Mucosa of descending colon (tissue), 3 donors: Measurements from ENCODE around the gene TPM2. TPM values are rescaled to one million over a fixed set of nuclear protein-coding genes. Genes with fewer than 3 reads are reported as not detected.

Experiments used
- ATAC-seq: fragments of 200-7000 bp; cut with Tn5 transposase; one replicate; pipeline ENCODE4 v1.9.1; 2020; ENCODE audit warnings: mild to moderate bottlenecking, moderate library complexity
- DNase-seq, 3 donors: peaks; one replicate each; pipeline ENCODE4 v3.0.0-alpha.2; 2020
- H3K36me3 ChIP-seq: fragments of 200-600 bp; one replicate; pipeline ENCODE4 v1.8.0; 2021; ENCODE audit warnings: low read depth, mild to moderate bottlenecking
- H3K4me1 ChIP-seq: fragments of 200-600 bp; one replicate; pipeline ENCODE4 v1.8.0; 2021; ENCODE audit warnings: low read depth, mild to moderate bottlenecking
- H3K4me3 ChIP-seq: fragments of 200-600 bp; one replicate; pipeline ENCODE4 v1.8.0; 2021; ENCODE audit warnings: mild to moderate bottlenecking
- H3K9me3 ChIP-seq: fragments of 200-600 bp; one replicate; pipeline ENCODE4 v1.8.0; 2021; ENCODE audit warnings: mild to moderate bottlenecking
- CTCF ChIP-seq: fragments of 200-600 bp; IDR thresholded peaks from one replicate; pipeline ENCODE4 v1.8.0; 2022; ENCODE audit warnings: antibody characterized with exemption, mild to moderate bottlenecking
- intact Hi-C, 2 donors: fragments of 100-400 bp; cut with DNase I in 1 of 2; cut with micrococcal nuclease in 1 of 2; formaldehyde crosslinking; loops; one replicate each; pipeline versions ENCODE4 v1.11.0 to v1.11.1; 2022; cut with DNase I, micrococcal nuclease
- long read RNA-seq, 2 donors: library from polyadenylated mRNA; unstranded; transcript quantifications; one replicate each; pipeline ENCODE4 v2.0.0, GENCODE V29; 2019 to 2021
- total RNA-seq, 3 donors: library from RNA; stranded (reverse); fragmentation: NEBNext Ultra II Directional in 2 of 3; extraction: Animal tissue kit (Norgen Biotek cat#: 25700) in 2 of 3; gene quantifications; one replicate each; pipeline versions ENCODE4 v1.2.1 to v1.2.4, GENCODE V29; 2021 to 2023
- donor health status: DM: no; HTN: no; CAD: no; lungs with moderate emphysema.
- donor health status: DM: no; HTN: no; CAD: no.
- donor health status: DM: no; HTN: yes; CAD: no.

Gene TPM2
- 1,000 to 10,000 TPM in 1 of 3 donors, 100 to 1,000 TPM in 1, 10 to 100 TPM in 1; 45.3 to 1,899 (median 152) TPM for total RNA-seq
- long read RNA-seq, donor 1, transcript TPM2-203 (9 exons, 1,183 nt) = major isoform, 1,777 of 1,952 reads
- long read RNA-seq, donor 1, transcript TPM2-212 (9 exons, 1,185 nt) = minor isoform, 7 of 1,952 reads
- long read RNA-seq, donor 1, transcript TPM2-201 (9 exons, 1,018 nt) = minor isoform, 9 of 1,952 reads
- long read RNA-seq, donor 1, transcript TPM2-205 (7 exons, 1,363 nt) = minor isoform, 6 of 1,952 reads
- long read RNA-seq, donor 1, partial matches to known transcripts = 44 of 1,952 reads
- long read RNA-seq, donor 1, other reads (novel, unspliced or antisense) = 108 of 1,952 reads
- long read RNA-seq, donor 2, transcript TPM2-203 (9 exons, 1,183 nt) = major isoform, 102 of 117 reads
- long read RNA-seq, donor 2, partial matches to known transcripts = 5 of 117 reads
- long read RNA-seq, donor 2, other reads (novel, unspliced or antisense) = 8 of 117 reads

DNA sequence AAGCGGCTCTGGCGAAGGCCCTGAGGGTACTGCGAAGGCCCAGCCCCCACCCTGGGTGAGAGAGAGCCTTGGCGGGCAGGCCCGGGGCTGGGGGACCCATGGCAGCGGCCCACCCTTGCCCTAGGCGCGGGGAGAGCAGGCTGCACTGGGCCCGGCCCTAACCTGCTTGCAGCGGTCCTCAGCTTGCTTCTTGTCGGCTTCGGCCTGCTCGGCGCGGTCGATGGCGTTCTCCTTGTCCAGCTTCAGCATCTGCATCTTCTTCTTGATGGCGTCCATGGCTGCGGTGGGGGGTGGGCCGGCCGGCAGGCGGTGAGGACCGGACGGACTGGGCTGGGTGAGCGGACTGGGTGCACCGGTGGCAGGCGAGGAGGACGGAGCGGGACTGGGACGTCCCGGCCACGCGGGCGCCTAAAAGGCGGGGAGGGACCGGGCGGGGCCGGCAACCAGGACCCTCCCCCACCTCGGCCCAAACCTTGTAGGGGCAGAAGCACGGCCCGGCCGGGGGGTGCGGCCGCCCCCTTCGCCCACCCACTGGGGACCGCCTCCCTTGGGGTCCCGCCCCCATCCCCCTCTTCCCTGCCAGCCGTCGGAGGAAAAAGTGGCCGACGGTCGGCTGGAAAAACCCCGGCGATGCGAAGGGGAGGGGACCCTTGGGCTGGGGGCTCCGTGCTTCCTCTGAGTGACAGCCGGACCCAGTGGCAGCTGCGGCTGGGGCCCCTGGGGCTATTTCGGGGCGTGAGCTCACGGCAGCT lies at the start of gene TPM2:
TPM2 (minus strand) TSS at position 384 of the 752 bp plus-strand sequence; CDS start at position 276, 108 bp downstream.
- Histone ChIP-seq H3K4me3 (peak within 1 kb of the TSS; percentile 44), H3K36me3 (no peaks in the 10 kb centered on the region), H3K4me1 (peaks cover 7% of the 10 kb centered on the region), H3K9me3 (no peaks in the 10 kb centered on the region)
- no peak for TF ChIP-seq CTCF
- ATAC-seq = peak; percentile 45
- intact Hi-C loops = no loop called here
- peak; percentile 48 to 72 (median 68) for DNase-seq

- no peak for TF ChIP-seq CTCF
- ATAC-seq (no peak), DNase-seq (no peak)
- no peaks in the 10 kb centered on the region for H3K9me3 ChIP-seq
- intact Hi-C loops = no loop called here
- peaks cover 13% of the 10 kb centered on the region for H3K4me1 ChIP-seq
- H3K4me3 ChIP-seq = no peak overlapping the region
- H3K36me3 ChIP-seq = peaks cover 25% of the 10 kb centered on the region
Measured at GRCh38 chr9:35738924-35739323, 49.2 kb upstream of the TPM2 start.

- H3K4me1 ChIP-seq = peaks cover 20% of the 10 kb centered on the region
- intact Hi-C loops = no loop called here
- ATAC-seq = no peak
- DNase-seq = no peak
- no peak overlapping the region for H3K4me3 ChIP-seq
- peaks cover 20% of the 10 kb centered on the region for H3K36me3 ChIP-seq
- TF ChIP-seq CTCF = no peak
- H3K9me3 ChIP-seq = no peaks in the 10 kb centered on the region
Measured at GRCh38 chr9:35738186-35738585, 48.5 kb upstream of the TPM2 start.

DNA sequence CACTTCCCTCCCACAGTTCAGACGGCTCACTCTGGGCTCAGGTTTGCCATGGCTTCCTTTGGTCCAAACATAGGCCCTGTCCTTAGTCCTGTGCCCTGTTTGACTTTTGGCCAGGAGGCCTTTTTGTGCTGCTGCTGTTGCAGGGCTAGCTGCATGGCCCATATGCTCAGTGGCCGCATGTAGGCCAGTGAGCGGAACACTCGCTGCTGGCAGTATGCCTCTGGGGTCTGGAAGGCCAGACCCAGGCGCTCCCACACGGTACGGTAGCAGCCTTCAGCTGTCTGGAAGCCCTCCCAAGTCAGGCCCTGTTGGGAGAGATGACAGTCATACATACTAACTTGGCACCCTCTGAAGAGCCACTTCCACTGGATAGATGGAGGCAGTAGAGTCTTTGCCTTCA lies 47.4 kb upstream of the TPM2 start:
- Histone ChIP-seq H3K4me3 (no peak overlapping the region), H3K36me3 (peaks cover 20% of the 10 kb centered on the region), H3K9me3 (no peaks in the 10 kb centered on the region), H3K4me1 (peaks cover 23% of the 10 kb centered on the region)
- TF ChIP-seq CTCF = no peak
- ATAC-seq (no peak), DNase-seq (no peak)
- intact Hi-C loops = no loop called here

DNA sequence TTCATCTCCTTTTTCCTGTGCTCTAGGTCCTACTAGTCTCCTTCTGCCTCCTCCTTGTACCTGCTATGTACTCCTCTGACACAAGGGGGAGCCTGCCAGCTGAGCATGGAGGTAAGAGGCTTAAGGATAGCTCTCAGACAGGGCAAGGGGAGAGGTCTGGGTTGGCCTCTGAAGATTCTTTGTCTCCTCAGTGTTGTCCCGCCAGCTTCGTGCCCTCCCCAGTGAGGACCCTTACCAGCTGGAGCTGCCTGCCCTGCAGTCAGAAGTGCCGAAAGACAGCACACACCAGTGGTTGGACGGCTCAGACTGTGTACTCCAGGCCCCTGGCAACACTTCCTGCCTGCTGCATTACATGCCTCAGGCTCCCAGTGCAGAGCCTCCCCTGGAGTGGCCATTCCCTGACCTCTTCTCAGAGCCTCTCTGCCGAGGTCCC lies 46.5 kb upstream of the TPM2 start:
- intact Hi-C loops = no loop called here
- peaks cover 23% of the 10 kb centered on the region for H3K4me1 ChIP-seq

More for the DNA sequence above, 46.5 kb upstream of the TPM2 start:
- peak; percentile 58 for TF ChIP-seq CTCF
- no peak overlapping the region for H3K4me3 ChIP-seq
- ATAC-seq (peak; percentile 23), DNase-seq (peak in 2 of 3 donors; percentile 63 to 80)
- H3K9me3 ChIP-seq = no peaks in the 10 kb centered on the region
- peaks cover 20% of the 10 kb centered on the region for H3K36me3 ChIP-seq
